Amniotic epithelial cell (primary cell): ENCODE data around the gene SHC1.

Experiments used
- DNase-seq: peaks from one replicate; pipeline ENCODE4 v3.0.0-alpha.2; 2010; ENCODE audit warnings: low read depth

The SHC1 gene

GRCh38 chr1:155008015-155008941 lies 37.7 kb upstream of the SHC1 start:
- DNase-seq, result no peak

- DNase-seq, result no peak
Observed at GRCh38 chr1:155007251-155007828, 36.8 kb upstream of the SHC1 start.

- DNase-seq, result no peak
Observed at GRCh38 chr1:155006601-155007101, 36.1 kb upstream of the SHC1 start.

DNA sequence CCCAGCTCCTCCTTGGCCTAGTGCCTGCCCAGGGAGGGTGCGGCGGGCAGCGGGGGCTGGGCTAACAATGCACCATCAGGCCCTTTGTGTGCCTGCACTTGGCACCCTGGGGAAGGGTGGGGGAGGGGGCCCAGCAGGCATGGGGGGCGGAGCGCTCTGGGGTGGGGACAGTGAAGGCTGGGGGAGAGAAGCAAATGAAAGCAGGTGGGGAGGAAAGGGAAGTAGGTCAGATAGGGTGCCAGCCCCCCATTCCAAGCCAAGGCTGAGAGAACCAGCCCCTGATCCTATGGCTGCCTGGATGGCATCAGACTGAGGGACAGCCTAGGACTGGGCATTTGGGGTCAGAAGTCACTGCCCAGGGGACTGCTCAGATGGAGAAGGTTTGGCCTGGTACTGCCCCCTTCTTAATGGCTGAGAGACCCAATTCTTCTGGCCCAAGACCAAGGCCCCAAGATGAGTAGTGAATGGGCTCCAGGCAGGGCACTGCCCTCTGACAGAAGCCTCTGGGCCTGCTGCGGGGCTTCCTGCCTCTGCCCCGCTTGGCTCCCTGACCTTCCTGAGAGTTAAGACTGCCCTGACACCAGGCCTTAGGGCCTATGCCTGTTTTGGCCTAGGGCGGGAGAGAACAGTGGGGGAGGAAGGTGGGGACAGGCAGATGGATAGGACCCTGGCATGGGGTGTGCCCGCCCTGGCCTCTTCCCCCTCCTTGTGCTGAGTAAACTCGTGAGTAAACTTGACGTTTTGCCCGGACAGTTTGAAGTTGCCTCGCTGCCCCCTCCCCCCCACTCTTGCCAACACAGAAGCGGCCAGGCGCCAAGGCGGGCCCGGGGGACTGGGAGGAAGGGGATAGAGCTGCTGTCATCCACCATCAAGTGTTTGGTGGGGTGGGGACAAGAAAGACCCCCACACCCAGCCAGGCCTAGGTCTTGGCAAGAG lies 34.8 kb upstream of the SHC1 start:
- no peak for DNase-seq

DNA sequence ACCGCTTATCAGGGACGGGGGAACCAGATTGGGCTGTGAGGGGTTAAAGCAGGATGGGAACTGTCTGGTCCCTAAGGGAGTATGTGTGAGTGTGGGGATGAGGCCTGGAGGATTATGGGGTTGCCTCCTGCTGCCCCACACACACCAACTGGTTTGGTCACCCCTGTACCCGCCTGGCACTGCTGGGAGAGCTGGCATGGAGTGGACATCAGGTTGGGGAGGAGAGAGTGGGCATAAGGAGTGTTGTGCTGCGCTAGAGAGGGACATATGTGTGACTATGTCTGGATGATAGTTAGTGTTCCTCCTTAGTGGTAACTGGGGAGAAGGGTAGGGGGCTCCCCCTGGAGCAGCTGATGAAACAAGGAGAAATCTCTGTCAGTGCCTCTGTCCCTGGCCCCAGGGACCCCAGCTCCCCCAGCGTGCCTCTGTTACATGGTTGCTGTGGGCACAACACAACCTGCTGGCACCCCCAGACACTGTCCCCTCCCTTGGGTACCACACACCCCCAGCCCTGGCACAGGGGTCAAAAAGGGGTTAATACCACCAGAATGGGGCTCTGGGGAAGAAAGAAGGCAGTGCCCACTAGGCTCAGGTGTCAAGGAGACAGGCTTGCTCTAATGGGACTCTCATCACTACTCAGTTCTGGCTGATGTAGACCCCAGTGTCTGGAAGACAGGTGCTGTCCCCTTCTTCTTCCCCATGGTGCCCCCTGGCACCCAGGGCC lies 34.0 kb upstream of the SHC1 start:
- no peak for DNase-seq

DNA sequence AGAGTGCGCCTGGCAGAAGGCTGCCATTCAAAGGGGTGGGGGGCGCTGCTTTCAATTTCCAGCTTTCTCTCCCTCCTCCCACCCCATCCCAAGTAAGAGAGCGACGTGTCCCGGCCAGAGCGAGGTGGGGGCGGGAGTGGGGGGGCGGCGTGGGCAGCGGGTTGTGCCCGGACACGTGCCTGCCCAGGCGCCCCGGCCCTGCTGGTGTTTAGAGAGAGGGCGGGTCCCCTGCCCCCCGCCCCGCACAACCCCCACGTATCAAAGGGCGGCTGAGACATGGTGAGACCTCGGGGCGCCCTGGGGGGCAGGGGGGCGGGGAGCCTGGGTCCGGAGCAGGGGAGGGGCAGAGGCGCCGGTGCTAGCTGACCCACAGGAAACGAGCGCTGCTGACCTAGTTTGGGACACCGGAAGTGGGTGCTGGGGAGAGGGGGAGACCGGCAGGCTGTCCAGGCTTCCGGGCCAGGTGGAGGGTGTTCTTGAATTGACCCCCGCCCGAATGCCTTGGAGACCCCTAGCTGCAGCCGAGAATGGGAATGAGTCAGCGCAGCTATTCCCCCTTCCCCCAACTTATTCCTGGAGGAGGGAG lies 33.3 kb upstream of the SHC1 start:
- DNase-seq, result peak; percentile 52

DNA sequence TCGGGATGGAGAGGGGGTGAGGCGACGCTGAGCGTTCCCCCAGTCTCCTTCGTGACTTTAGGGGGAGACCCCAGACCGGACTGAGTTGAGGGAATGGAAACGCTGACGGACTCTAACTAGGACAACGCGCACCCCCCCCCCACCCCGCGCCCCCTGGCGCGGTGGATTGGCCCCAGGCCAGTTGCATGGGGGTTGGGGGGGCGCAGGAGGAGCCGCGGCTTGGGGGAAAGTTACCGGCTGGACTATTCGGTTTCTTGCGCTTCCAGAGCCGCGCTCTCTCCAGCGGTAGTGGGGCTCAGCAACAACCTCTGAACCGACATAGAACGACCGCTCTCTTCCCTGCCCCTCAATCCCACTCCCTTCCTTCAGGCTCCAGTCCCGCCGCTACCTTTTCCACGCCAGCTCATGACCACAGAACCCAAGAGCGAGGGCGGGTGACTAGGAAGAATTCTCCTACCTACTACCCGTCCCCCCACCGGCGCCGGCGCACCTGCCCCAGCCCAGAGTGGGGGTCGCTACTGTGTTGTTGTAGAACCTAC lies 32.7 kb upstream of the SHC1 start:
- DNase-seq, result no peak

DNA sequence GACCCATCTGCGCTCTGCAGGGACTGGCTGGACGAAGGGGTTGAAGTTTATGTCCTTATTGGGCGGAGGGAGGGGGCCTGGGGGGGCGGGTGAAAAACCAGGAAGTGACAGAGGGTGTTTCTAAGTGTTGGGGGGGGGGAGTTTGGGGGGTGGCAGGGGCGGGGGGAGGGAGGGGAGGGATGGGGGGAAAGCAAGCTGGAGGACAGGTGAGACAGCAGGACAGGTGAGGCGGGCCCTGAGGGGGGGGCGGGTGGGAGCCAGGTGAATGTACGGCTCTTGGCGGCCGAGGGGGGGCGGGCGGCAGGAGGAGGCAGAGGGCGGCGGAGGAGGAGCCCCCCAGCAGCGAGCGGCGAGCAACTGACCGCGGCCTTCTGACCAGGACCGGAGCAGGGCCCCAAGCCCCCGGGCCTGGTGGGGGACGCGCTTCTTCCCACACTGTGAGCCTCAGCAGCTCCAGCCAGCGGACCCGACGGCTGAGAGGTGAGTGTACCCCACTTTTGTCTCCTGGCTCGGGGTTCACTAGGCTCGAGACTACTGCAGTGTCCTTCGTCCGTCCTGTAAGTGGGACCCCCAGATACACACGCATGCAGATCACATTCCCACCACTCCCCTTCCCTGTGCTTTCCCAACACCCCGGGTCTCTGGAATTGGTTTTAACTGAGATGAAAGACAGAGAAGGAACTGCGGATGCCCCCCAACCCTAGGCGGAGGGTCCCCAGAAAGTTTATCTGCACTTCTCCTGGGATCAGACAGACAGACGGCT lies 32.1 kb upstream of the SHC1 start, which contains the start of gene ZBTB7B:
ZBTB7B (plus strand) TSS at position 339 of the 763 bp plus-strand sequence. CDS start 11,859 bp downstream, outside the sequence.
- no peak for DNase-seq

- peak; percentile 98 for DNase-seq
Observed at GRCh38 chr1:155001675-155002463, 31.3 kb upstream of the SHC1 start.

DNA sequence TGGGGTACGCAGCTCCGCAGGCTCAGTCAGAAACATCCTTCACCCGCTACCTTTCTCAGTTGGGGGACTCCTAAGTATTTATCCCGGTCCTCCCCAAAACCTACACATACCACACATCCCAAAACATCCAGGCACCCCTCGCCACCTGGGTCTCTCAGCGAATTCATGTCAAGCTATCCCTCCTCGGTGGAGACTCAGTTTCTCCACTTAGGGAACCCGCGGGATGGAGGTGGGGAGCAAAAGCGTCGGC lies 30.8 kb upstream of the SHC1 start:
- DNase-seq, result no peak

DNA sequence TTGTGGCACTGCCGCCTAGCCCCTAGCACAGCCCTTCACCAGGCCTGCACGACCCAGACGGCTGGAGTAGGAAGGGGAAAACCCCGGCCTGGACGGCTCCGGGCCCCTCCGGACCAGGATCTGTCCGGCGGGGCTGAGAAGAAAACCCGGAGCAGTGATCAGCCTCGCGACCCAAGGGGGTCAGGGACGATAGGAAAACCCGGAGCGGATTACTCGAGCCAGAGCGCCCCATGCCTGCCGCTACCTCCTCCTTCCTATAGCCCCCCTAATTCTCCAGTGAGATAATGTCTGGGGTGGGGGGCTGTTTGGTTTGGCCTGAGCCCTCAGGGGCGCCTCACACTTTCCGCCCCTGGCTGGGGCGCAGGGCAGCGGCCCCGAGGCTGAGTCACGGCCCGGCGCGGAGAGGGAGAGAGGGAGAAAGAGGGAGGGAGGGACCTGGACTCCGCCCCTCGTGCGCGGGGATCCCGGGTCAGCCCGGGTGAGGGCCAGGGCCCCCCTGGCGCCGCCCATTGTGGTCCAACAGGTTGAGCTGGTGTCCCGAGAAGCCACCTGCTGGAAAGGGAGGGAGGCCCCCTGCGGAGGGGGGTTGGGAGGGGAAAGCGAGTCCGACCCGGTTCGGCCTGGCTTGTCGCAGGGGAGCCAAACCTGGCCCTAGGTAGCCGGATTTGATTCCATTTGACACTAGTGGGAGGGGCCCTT lies 30.3 kb upstream of the SHC1 start:
- peak; percentile 86 for DNase-seq

GRCh38 chr1:155000411-155000725 lies 29.8 kb upstream of the SHC1 start:
- DNase-seq, result no peak

DNA sequence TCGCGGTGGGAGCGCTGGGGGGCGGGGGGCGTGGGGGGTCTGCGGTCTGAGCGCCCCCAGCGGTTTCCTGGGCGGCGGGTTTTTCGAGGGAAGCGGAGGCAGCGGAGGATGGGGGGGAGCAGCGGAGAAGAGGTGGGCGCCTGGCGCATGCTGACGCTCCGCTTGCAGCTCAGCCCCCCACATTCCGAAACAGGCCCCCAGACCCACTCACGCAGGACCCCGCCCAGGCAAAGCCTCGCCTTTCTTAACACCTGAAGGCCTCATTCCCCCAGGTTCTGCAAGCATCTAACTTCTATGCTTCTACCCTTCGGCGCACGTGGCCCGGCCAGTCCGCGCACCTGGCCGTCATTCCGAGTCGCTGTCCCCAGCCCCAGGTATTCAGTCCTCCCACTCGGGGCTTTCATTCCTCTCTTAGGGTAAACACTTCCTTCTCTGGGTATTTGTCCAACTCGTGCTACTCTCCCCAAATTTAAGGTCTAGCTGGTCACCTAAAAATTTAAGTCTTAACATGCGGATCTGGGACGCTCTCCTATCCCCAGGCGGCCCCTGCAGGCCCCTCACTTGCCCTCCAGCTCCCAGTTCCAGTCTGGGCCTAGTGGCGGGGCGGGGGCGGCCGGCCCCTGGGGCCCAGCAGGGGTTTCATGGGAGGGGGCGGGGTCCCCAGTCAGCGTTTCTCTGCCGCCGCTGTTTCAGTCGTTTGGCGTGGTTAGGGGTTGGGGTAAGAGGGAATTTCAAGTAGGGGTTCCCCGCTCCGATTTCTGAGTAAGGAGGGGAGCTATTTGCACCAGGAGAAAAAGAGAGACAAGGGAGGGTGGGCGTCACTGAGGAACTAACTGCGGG lies 29.2 kb upstream of the SHC1 start:
- DNase-seq, result no peak

GRCh38 chr1:154998818-154999570 lies 28.4 kb upstream of the SHC1 start:
- DNase-seq, result peak; percentile 56

DNA sequence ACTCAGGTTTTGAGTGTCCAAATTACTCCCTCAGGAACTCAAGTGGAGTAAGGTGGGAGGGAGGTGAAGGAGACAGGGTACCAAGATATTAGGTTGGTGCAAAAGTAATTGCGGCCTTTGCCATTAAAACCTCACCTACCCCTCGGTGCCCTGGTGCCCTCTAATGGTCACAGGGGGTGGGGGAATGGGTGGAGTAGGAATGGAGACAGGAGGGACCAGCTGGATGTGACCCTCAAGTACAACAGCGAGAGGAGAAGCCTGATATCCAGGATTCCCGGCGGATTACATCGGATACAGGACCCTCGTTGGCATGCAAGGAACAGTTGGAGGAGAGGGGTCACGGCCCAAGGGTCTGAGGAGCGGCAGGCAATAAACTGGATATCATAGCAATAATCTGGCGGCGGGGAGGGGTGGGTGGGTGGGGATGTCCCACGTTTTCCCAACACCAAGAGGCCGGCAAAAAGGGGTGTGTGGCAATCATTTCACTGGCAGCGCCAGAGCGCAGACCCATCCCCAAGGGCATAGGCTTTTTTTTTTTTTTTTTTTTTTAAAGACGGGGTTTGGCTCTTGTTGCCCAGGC lies 27.7 kb upstream of the SHC1 start:
- DNase-seq, result no peak

- no peak for DNase-seq
Observed at GRCh38 chr1:154996966-154997701, 26.6 kb upstream of the SHC1 start.
